ENCODE measurements around the gene PACSIN1.

Gene PACSIN1

DNA sequence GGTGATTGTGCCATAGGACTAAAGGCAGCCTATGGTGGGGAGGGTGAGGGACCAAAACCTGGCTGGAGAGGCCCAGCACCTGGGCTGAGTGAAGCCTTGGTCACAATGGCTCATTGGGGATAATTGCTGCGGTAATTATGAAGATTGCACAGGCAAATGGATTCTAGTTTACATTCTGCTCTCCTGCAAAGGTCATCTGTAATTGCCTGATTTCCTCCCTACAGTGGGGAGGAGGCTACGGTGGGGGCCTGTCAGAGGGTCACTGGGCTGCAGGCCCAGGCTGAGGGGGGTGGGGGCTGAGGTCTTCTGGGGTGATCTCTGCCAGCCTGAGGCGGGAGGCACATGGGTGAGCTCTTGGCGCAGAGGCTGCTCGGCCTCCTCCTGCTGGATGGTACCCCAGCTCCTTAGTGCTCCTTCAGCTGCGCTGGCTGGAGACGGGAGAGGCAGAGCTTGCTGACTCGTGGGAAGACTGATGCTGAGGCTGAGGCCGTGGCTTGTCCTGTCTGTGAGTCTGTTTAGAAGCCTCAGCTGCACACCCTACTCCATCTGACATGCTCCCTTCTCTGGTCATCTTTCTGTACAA is 30.3 kb downstream of the PACSIN1 start:
- Mint-ChIP-seq H3K36me3 (ENCODE audit: low read depth) (peaks cover 3% of the 10 kb centered on the region), H3K4me3 (no peak overlapping the region), H3K9me3 (peaks cover 12% of the 10 kb centered on the region), H3K27ac (no peak overlapping the region), H3K4me1 (peaks cover 2% of the 10 kb centered on the region), H3K27me3 (ENCODE audit: low read depth) (no peaks in the 10 kb centered on the region)
- TF ChIP-seq, protein P1, sequence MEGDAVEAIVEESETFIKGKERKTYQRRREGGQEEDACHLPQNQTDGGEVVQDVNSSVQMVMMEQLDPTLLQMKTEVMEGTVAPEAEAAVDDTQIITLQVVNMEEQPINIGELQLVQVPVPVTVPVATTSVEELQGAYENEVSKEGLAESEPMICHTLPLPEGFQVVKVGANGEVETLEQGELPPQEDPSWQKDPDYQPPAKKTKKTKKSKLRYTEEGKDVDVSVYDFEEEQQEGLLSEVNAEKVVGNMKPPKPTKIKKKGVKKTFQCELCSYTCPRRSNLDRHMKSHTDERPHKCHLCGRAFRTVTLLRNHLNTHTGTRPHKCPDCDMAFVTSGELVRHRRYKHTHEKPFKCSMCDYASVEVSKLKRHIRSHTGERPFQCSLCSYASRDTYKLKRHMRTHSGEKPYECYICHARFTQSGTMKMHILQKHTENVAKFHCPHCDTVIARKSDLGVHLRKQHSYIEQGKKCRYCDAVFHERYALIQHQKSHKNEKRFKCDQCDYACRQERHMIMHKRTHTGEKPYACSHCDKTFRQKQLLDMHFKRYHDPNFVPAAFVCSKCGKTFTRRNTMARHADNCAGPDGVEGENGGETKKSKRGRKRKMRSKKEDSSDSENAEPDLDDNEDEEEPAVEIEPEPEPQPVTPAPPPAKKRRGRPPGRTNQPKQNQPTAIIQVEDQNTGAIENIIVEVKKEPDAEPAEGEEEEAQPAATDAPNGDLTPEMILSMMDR (IDR thresholded peaks at IDR 0.05; ENCODE audit: unreplicated experiment in 3 of 3) = no peak

DNA sequence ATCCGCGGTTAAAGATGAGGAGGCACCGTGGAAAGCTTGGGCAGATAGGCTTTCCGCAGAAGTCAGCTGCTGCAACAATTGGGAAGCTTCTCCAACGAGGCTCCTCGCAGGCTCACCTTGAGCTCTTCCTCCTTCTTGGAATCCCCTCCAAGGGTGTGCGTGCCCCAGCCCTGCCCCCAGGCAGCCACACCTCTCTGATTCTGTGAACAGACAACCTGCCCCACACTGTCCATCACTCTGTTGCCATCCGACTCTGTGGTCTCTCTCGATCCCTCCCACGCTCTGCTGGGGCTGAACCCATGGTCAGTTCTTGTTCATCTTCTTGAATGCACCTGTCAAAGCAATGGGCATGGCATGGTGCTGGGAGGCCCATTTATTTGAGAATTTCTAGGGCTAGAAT is 31.5 kb downstream of the PACSIN1 start:
- Mint-ChIP-seq H3K27ac (no peak overlapping the region), H3K4me3 (no peak overlapping the region), H3K4me1 (no peaks in the 10 kb centered on the region), H3K27me3 (ENCODE audit: low read depth) (no peaks in the 10 kb centered on the region), H3K9me3 (peaks cover 15% of the 10 kb centered on the region), H3K36me3 (ENCODE audit: low read depth) (peaks cover 3% of the 10 kb centered on the region)
- TF ChIP-seq, protein P1 (IDR thresholded peaks at IDR 0.05; ENCODE audit: unreplicated experiment in 3 of 3) = no peak

- no peaks in the 10 kb centered on the region for H3K27me3 Mint-ChIP-seq (ENCODE audit: low read depth)
- TF ChIP-seq, protein P1 (IDR thresholded peaks at IDR 0.05; ENCODE audit: unreplicated experiment in 3 of 3) = no peak
- no peak overlapping the region for H3K27ac Mint-ChIP-seq
- H3K9me3 Mint-ChIP-seq = peaks cover 15% of the 10 kb centered on the region
- no peak overlapping the region for H3K4me3 Mint-ChIP-seq
- H3K36me3 Mint-ChIP-seq (ENCODE audit: low read depth) = no peaks in the 10 kb centered on the region
- H3K4me1 Mint-ChIP-seq = peaks cover 13% of the 10 kb centered on the region
Observed at GRCh38 chr6:34506718-34507117, 40.8 kb downstream of the PACSIN1 start.

GRCh38 chr6:34508425-34508824 is 42.5 kb downstream of the PACSIN1 start:
- Mint-ChIP-seq H3K36me3 (ENCODE audit: low read depth) (no peaks in the 10 kb centered on the region), H3K27ac (no peak overlapping the region), H3K4me1 (peaks cover 29% of the 10 kb centered on the region), H3K4me3 (no peak overlapping the region), H3K27me3 (ENCODE audit: low read depth) (peaks cover 2% of the 10 kb centered on the region), H3K9me3 (peaks cover 11% of the 10 kb centered on the region)
- TF ChIP-seq, protein P1 (IDR thresholded peaks at IDR 0.05; ENCODE audit: unreplicated experiment in 3 of 3) = no peak

DNA sequence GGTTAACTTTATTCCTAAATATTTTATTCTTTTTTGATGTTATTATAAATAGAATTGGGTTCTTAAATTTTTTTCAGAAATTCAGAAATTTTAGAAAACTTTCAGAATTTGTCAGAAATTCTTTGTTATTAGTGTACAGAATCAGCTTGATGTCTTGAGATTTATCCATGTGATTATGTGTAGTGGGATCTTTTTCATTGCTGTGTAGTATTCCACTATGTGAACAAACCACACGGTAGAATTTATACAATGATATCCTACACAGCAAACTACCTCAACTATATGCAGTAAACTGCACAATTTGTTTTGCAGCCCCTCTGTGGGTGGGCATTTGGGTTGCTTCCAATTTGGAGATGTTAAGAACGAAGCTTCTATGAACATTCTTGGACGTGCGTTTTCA is 43.9 kb downstream of the PACSIN1 start:
- TF ChIP-seq, protein P1 (IDR thresholded peaks at IDR 0.05; ENCODE audit: unreplicated experiment in 3 of 3) = no peak
- Mint-ChIP-seq H3K27me3 (ENCODE audit: low read depth) (peaks cover 4% of the 10 kb centered on the region), H3K4me3 (no peak overlapping the region), H3K27ac (no peak overlapping the region), H3K9me3 (peaks cover 6% of the 10 kb centered on the region), H3K4me1 (peaks cover 42% of the 10 kb centered on the region), H3K36me3 (ENCODE audit: low read depth) (no peaks in the 10 kb centered on the region)

DNA sequence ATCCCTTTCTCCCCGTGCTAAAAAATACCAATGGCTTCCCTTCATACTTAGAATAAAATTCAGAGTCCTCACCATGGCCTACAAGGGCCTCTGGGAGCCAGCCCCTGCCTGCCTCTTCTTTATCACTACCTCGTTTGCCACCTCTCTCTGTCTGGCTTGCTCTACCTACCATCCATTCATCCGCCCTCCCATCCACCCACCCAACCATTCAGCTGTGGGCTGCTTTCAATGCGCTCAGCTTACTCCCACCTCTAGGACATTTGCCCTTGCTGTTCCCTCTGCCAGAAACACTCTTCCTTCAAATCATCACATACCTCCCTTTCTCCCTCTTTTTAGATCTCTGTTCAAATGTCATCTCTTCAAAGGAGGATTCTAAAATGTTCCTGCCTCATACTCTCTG is 44.4 kb downstream of the PACSIN1 start:
- Mint-ChIP-seq H3K9me3 (peaks cover 6% of the 10 kb centered on the region), H3K4me3 (no peak overlapping the region), H3K36me3 (ENCODE audit: low read depth) (no peaks in the 10 kb centered on the region), H3K27me3 (ENCODE audit: low read depth) (peaks cover 4% of the 10 kb centered on the region), H3K27ac (no peak overlapping the region), H3K4me1 (peaks cover 42% of the 10 kb centered on the region)
- TF ChIP-seq, protein P1 (IDR thresholded peaks at IDR 0.05; ENCODE audit: unreplicated experiment in 3 of 3) = no peak
